K562 (cell line): Measurements from ENCODE around the gene CCSER1. TPM values are rescaled to one million over a fixed set of nuclear protein-coding genes. Genes with fewer than 3 reads are reported as not detected.

ENCODE experiments used
- ATAC-seq: fragments of 200-7000 bp; cut with Tn5 transposase; 3 replicates; pipeline ENCODE4 v1.9.1; 2020; ENCODE audit warnings: moderate library complexity
- BruUV-seq: library from RNA; stranded (reverse); fragments of 400-500 nt; replicated peaks from 2 replicates; lab custom pipeline; 2021; lab: Mats Ljungman, UMichigan
- CTCF ChIA-PET: fragments of 300-600 bp; formaldehyde crosslinking; extraction: SDS; loops from one replicate; lab custom pipeline; 2021; ENCODE audit warnings: low intra/inter-chr PET ratio; lab: Yijun Ruan, JAX
- POLR2A ChIA-PET: fragments of 300-600, 350-650 bp; sonication (Branson Sonifier 250); formaldehyde crosslinking; extraction: SDS; loops from one replicate; lab custom pipeline; 2021; ENCODE audit warnings: antibody characterized with exemption, inconsistent platforms; lab: Yijun Ruan, JAX
- DNase-seq, 4 experiments: peaks; one replicate each; pipeline versions ENCODE4 v3.0.0 to v3.0.0-alpha.2; 2011 to 2018; ENCODE audit warnings: low spot score in 3 of 4, mixed read lengths in 3 of 4; ENCODE audit errors: extremely low read depth in 1 of 4
- FAIRE-seq: peaks from 2 replicates; lab custom pipeline; 2011; peaks lifted over from hg19 to GRCh38; lab: Jason Lieb, UNC
- H2AFZ ChIP-seq: 2 replicates; pipeline ENCODE4 v1.6.0; 2011; ENCODE audit warnings: low read depth, low read length, control low read depth, inconsistent platforms
- H3K27ac ChIP-seq: fragments of 200-600 bp; 3 replicates; pipeline ENCODE4 v1.8.0; 2011; ENCODE audit warnings: low read depth, mild to moderate bottlenecking, control low read depth, inconsistent platforms, low read length, moderate library complexity, mixed read lengths; ENCODE audit errors: extremely low read depth
- H3K27me3 ChIP-seq, 2 experiments: fragments of 300-600 bp in 1 of 2; 2 replicates in 1 of 2; 3 replicates in 1 of 2; pipeline versions ENCODE4 v1.6.0 to v1.8.0; 2011; ENCODE audit warnings: inconsistent platforms in 2 of 2, low read length in 2 of 2, mild to moderate bottlenecking in 1 of 2, mixed read lengths in 1 of 2, moderate library complexity in 1 of 2; ENCODE audit not compliant: control insufficient read depth in 2 of 2, insufficient read depth in 2 of 2
- H3K36me3 ChIP-seq: fragments of 300-600 bp; 3 replicates; pipeline ENCODE4 v1.8.0; 2011; ENCODE audit warnings: mild to moderate bottlenecking, low read length, inconsistent platforms; ENCODE audit not compliant: control insufficient read depth, insufficient read depth
- H3K4me1 ChIP-seq, 2 experiments: fragments of 200-600 bp in 1 of 2; replicated peaks in 1 of 2; 2 replicates in 1 of 2; 3 replicates in 1 of 2; pipeline versions ENCODE4 v1.5.1 to v1.8.0; 2011; ENCODE audit warnings: inconsistent platforms in 2 of 2, low read length in 2 of 2, mild to moderate bottlenecking in 1 of 2, mixed read lengths in 1 of 2, moderate library complexity in 1 of 2; ENCODE audit not compliant: control insufficient read depth in 2 of 2, insufficient read depth in 2 of 2
- H3K4me2 ChIP-seq: 2 replicates; pipeline ENCODE4 v1.6.1; 2011; ENCODE audit warnings: low read length, control low read depth, inconsistent platforms, mixed read lengths; ENCODE audit not compliant: insufficient read depth
- H3K4me3 ChIP-seq: fragments of 200-600 bp; sonication (generic), shearing (Covaris generic); 2 replicates; pipeline ENCODE4 v1.5.1; 2016; ENCODE audit warnings: control low read depth, inconsistent platforms
- H3K79me2 ChIP-seq: fragments of 200-600 bp; 3 replicates; pipeline ENCODE4 v1.8.0; 2011; ENCODE audit warnings: low read length, inconsistent platforms; ENCODE audit not compliant: control insufficient read depth, insufficient read depth
- H3K9ac ChIP-seq, 2 experiments: 2 replicates each; pipeline versions ENCODE4 v1.6.0 to v1.6.1; 2011; ENCODE audit warnings: low read depth in 2 of 2, low read length in 2 of 2, control low read depth in 1 of 2, inconsistent platforms in 1 of 2, mild to moderate bottlenecking in 1 of 2, mixed read lengths in 1 of 2; ENCODE audit not compliant: insufficient read depth in 1 of 2
- H3K9me1 ChIP-seq: one replicate; pipeline ENCODE4 v1.6.0; 2011; ENCODE audit warnings: inconsistent platforms, mild to moderate bottlenecking, low read length, moderate library complexity; ENCODE audit not compliant: control insufficient read depth, insufficient read depth
- H3K9me3 ChIP-seq: replicated peaks from 2 replicates; pipeline ENCODE4 v1.5.1; 2011; ENCODE audit warnings: low read depth, low read length, inconsistent platforms; ENCODE audit not compliant: control insufficient read depth, insufficient read depth
- H4K20me1 ChIP-seq: replicated peaks from 2 replicates; pipeline ENCODE4 v1.6.1; 2011; ENCODE audit warnings: low read length, inconsistent platforms, mixed read lengths; ENCODE audit not compliant: control insufficient read depth, insufficient read depth
- RBM34 ChIP-seq: fragments of 200-400 bp; formaldehyde crosslinking; IDR thresholded peaks from 2 replicates; pipeline ENCODE4 v1.6.1; 2018; ENCODE audit warnings: low read length, borderline replicate concordance; ENCODE audit not compliant: insufficient read depth
- ZBTB33 ChIP-seq: sonication (generic); formaldehyde crosslinking; IDR thresholded peaks from 2 replicates; pipeline ENCODE4 v1.8.1; 2023; ENCODE audit warnings: mild to moderate bottlenecking, missing genetic modification reagents
- ZNF174 ChIP-seq: fragments of 250-450 bp; sonication (Bioruptor Pico); IDR thresholded peaks from 2 replicates; pipeline ENCODE4 v1.4.0; 2020; ENCODE audit warnings: mild to moderate bottlenecking
- WGBS: fragments of 100-300 bp; shearing (Covaris generic); methylation state at CpG from one replicate; pipeline ENCODE4 v1.1.6; 2016; ENCODE audit warnings: low coverage, mixed read lengths; ENCODE audit not compliant: insufficient coverage; ENCODE audit errors: missing lambda C conversion rate; 5-methylcytosine and 5-hydroxymethylcytosine counted together
- in situ Hi-C: fragments of 300-500 bp; cut with MboI; formaldehyde crosslinking; loops from 4 replicates; pipeline ENCODE4 v1.15.0; 2018; ENCODE audit warnings: inconsistent platforms, mixed read lengths
- intact Hi-C: fragments of 100-400 bp; cut with micrococcal nuclease; formaldehyde crosslinking; loops from 2 replicates; pipeline ENCODE4 v1.14.2; 2022
- polyA plus RNA-seq, 8 experiments: library from polyadenylated mRNA; depleted of rRNA in 4 of 8; stranded (reverse) in 5 of 8; unstranded in 3 of 8; fragments of >200 nt; fragmentation: Nextera tagmentation in 2 of 8; fragmentation: Illumina TruSeq in 1 of 8; extraction: Ambion mirVana in 2 of 8; extraction: Trizol in 1 of 8; gene quantifications; 2 replicates each; pipeline versions ENCODE4 v1.2.1 to v1.2.3, GENCODE V29; 2011 to 2014; ENCODE audit warnings: inconsistent platforms in 1 of 8, missing spikeins in 1 of 8
- total RNA-seq, 7 experiments: library from RNA; depleted of rRNA in 6 of 7; stranded (reverse); fragments of >200 nt in 6 of 7; fragmentation: Illumina TruSeq in 2 of 7; extraction: Trizol in 2 of 7; gene quantifications; 2 replicates each; pipeline versions ENCODE4 v1.2.1 to v1.2.3, GENCODE V29; 2011 to 2021; ENCODE audit warnings: low replicate concordance in 1 of 7

CCSER1 gene
- total and polyA plus RNA-seq, 9 of the 15 experiments (the other 6 are each of a cell fraction or from before 2014, with no cell fraction given): not detected

- TF ChIP-seq RBM34: no peak
- TF ChIP-seq ZBTB33 (CRISPR knock-in tag): no peak
Observed at GRCh38 chr4:90237751-90238530, 110.7 kb downstream of the CCSER1 start (continued).

GRCh38 chr4:90240333-90240732 lies 113.1 kb downstream of the CCSER1 start:
- no peak for TF ChIP-seq ZNF174 (CRISPR knock-in tag)
- no peak overlapping the region for H3K9ac ChIP-seq
- no peak for FAIRE-seq
- no peaks in the 10 kb centered on the region for H3K4me1 ChIP-seq
- POLR2A ChIA-PET: no interaction called here
- H3K79me2 ChIP-seq: no peaks in the 10 kb centered on the region
- H3K9me3 ChIP-seq: no peaks in the 10 kb centered on the region
- no TSS peak for BruUV-seq
- H3K36me3 ChIP-seq: no peaks in the 10 kb centered on the region
- no peak overlapping the region for H2AFZ ChIP-seq
- H3K27ac ChIP-seq: no peak overlapping the region
- in situ Hi-C loops (no loop called here), intact Hi-C loops (no loop called here)
- no peak overlapping the region for H3K4me3 ChIP-seq
- WGBS: 0% methylated on average over 1 of the region's 1 CpG
- no peaks in the 10 kb centered on the region for H4K20me1 ChIP-seq
- no peak for DNase-seq
- no peak overlapping the region for H3K4me2 ChIP-seq
- H3K27me3 ChIP-seq: no peaks in the 10 kb centered on the region
- H3K9me1 ChIP-seq: no peaks in the 10 kb centered on the region
- ATAC-seq: no peak
- CTCF ChIA-PET: no interaction called here
